Ramos (cell line): ENCODE results near the gene KIAA1328.

Experiments used
- in situ Hi-C: fragments of 300-500 bp; cut with MboI; formaldehyde crosslinking; loops from one replicate; pipeline ENCODE4 v1.14.3; 2022; ENCODE audit warnings: low sequenced_read_pairs; ENCODE audit not compliant: unreplicated experiment

Gene KIAA1328

GRCh38 chr18:37264956-37265355, 436.0 kb downstream of the KIAA1328 start:
- in situ Hi-C loops = no loop called here

DNA sequence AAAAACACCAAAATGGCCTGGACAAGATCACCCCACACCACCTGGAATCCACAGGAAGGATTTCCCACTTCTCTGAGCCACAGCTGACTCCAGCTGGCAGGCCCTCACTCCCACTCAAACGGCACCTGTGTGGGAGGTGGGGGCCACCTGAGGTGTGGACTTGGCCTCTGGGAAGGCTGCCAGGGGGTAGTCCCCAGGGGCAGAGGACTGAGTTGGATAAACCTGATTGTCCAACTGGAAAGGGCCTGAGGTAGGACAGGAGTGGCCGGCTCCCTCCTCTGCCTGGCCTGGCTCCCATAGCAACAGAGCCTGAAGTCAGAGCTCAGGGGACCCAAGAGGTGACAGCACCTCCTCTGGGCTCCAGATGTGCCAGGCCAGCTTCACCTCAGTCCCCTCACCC, 436.5 kb downstream of the KIAA1328 start:
- in situ Hi-C loops = no loop called here

GRCh38 chr18:37266290-37266689, 437.4 kb downstream of the KIAA1328 start:
- in situ Hi-C loops = no loop called here

DNA sequence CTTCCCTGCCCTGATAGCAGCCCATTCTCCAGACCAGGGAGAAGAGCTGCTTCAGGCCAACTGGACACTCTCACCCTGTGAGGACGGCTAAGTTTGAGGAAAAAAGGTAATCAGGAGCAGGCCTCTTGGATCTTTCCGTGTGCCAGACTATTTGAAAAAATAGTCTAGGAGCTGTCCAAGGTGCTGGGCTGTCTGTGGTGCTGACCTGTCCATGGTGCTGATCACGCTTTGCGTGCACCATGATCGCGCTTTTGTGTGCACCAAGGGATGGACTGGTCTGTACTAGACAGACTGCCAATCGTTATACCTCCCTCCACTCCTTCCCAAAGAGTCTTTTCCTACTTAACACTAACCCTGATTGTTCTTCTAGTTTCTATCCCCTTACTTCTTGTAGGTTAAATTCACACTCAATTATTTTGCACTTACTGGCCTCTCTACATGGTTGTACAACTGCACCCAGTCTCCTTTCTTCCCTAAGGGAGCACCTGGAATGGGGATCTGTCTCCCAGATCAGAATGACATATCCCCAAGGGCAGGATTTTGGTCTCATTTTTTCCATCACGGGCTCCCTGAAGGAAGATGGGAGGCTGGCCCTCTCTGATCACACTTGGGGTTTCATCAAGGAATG, 441.2 kb downstream of the KIAA1328 start:
- in situ Hi-C loops = no loop called here

GRCh38 chr18:37270666-37271052, 441.7 kb downstream of the KIAA1328 start:
- in situ Hi-C loops = no loop called here

- in situ Hi-C loops = no loop called here
These were observed 443.3 kb downstream of the KIAA1328 start for GRCh38 chr18:37272226-37272625.

GRCh38 chr18:37272841-37273240, 443.9 kb downstream of the KIAA1328 start:
- in situ Hi-C loops = no loop called here

GRCh38 chr18:37274309-37275236, 445.6 kb downstream of the KIAA1328 start:
- in situ Hi-C loops = loop anchor here (25.0 kb wide), 2 partner anchors 87 to 337 kb away; no protein-coding TSS in a partner anchor

DNA sequence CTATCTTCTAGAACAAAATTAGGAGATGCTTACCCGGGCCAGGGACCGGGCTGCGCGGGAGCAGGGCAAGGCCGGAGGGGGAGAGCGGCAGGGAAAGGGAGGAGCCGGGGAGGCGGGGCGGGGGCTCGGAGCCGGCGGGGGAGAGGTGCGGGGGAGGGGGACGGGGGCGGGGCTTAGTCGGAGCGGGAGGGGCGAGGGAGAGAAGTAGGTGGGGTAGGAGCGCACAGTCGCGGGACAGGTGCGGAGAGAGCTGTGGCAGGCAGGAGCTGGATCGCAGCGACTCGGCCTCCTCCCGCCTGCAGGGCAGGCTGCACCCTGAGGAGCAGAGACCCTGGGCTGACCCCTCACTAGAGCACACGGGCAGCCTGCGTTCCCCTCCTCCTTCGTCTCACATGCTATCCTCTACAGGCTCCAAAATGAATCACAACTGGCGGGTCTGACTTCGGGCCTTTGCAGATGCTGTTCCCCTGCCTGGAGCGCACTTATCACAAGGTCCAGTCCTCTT, 446.4 kb downstream of the KIAA1328 start:
- in situ Hi-C loops = loop anchor here (25.0 kb wide), 2 partner anchors 88 to 338 kb away; no protein-coding TSS in a partner anchor

DNA sequence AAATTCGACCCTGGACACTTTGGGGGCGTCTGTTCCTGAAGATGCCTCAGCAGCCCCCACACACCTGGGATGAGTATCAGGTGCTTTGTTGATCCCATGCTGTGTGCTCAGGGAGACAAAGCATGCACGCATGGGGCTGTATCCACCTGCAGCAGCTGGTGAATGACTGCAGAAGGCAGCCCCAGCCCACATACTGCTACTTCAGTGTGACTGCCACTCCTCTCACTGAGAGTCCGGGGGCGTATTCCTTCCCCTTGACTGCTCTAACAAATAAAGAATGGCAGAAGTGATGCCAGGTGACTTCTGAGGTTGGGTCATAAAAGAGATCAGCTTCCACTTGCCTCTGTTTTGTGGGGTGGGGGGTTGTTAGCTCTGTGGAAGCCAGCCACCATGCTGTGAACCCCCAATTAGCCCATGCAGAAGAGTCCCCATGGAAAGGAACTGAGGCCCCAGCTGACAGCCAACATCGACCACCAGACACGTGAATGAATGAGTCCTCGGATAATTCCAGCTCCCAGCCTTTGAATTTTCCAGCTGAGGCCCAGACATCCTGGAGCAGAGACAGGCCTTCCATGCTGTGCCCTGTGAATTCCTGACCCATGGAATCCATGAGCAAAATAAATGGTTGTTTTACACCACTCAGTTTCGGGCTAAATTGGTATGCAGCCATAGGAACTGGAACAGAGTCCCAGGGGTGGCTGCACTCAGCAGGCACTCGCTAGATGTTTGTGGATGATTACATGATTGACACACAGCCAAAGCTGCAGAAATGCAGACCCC, 447.4 kb downstream of the KIAA1328 start:
- in situ Hi-C loops = loop anchor here (25.0 kb wide), 2 partner anchors 89 to 339 kb away; no protein-coding TSS in a partner anchor

DNA sequence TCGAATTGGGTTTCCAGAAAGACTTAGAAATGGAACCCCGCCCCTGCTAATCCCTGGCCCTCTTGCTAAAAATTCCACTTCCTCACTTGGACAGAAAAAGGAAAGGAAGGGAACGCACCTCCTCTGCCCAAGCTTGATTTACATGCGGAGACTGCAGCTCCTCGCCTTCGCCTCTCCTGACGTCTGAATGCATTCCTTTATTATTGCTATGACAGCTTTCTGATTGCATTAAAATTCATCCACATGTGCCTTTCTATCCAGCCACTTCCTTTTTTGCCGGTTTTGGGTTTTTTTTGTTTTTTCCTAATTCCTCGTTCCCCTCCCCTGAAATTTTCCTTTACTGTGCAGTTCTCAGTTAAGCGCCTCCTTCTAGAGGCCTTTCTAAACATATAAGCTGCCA, 448.9 kb downstream of the KIAA1328 start:
- in situ Hi-C loops = loop anchor here (25.0 kb wide), 2 partner anchors 91 to 341 kb away; no protein-coding TSS in a partner anchor
